IMR-90 (cell line): ENCODE measurements around the gene CENATAC. TPM values are rescaled to one million over a fixed set of nuclear protein-coding genes. Genes with fewer than 3 reads are reported as not detected.

Experiments used
- ATAC-seq: fragments of 200-7000 bp; cut with Tn5 transposase; 2 replicates; pipeline ENCODE4 v1.9.1; 2020; ENCODE audit warnings: low read depth, mild to moderate bottlenecking, moderate library complexity
- BruUV-seq: library from RNA; stranded (reverse); fragments of 400-500 nt; replicated peaks from 2 replicates; lab custom pipeline; 2021; lab: Mats Ljungman, UMichigan
- CTCF ChIA-PET: fragments of 300-600 bp; formaldehyde crosslinking; extraction: SDS; loops from one replicate; lab custom pipeline; 2021; ENCODE audit warnings: antibody characterized with exemption; lab: Yijun Ruan, JAX
- POLR2A ChIA-PET: fragments of 300-600 bp; sonication (Branson Sonifier 250); formaldehyde crosslinking; loops from one replicate; lab custom pipeline; 2022; ENCODE audit warnings: antibody characterized with exemption; ENCODE audit not compliant: unreplicated experiment; lab: Charles Lee
- DNase-seq: peaks from one replicate; pipeline ENCODE4 v3.0.0; 2013
- H2AFZ ChIP-seq: replicated peaks from 2 replicates; pipeline ENCODE3; 2013; ENCODE audit warnings: low read length, mild to moderate bottlenecking; ENCODE audit not compliant: poor library complexity
- H2AK5ac ChIP-seq: 2 replicates; pipeline ENCODE4 v1.6.1; 2013; ENCODE audit warnings: low read depth, low read length, inconsistent platforms
- H2AK9ac ChIP-seq: replicated peaks from 2 replicates; pipeline ENCODE3; 2013; ENCODE audit warnings: mild to moderate bottlenecking, low read depth, low read length, moderate library complexity; ENCODE audit not compliant: poor library complexity
- H2BK120ac ChIP-seq: 2 replicates; pipeline ENCODE4 v1.6.1; 2013; ENCODE audit warnings: low read depth, low read length, inconsistent platforms
- H2BK15ac ChIP-seq: 3 replicates; pipeline ENCODE4 v1.6.1; 2013; ENCODE audit warnings: low read depth, low read length, inconsistent platforms
- H2BK20ac ChIP-seq: 2 replicates; pipeline ENCODE4 v1.6.1; 2013; ENCODE audit warnings: low read depth, mild to moderate bottlenecking, inconsistent platforms, low read length, moderate library complexity
- H2BK5ac ChIP-seq: 2 replicates; pipeline ENCODE4 v1.6.1; 2013; ENCODE audit warnings: mild to moderate bottlenecking, low read depth, low read length, inconsistent platforms; ENCODE audit not compliant: poor library complexity, severe bottlenecking
- H3K14ac ChIP-seq: replicated peaks from 2 replicates; pipeline ENCODE4 v1.6.1; 2013; ENCODE audit warnings: low read depth, low read length, inconsistent platforms
- H3K18ac ChIP-seq: 2 replicates; pipeline ENCODE4 v1.6.1; 2013; ENCODE audit warnings: low read depth, low read length, control low read depth
- H3K23ac ChIP-seq: 2 replicates; pipeline ENCODE4 v1.6.1; 2013; ENCODE audit warnings: low read depth, low read length, inconsistent platforms
- H3K27ac ChIP-seq: 2 replicates; pipeline ENCODE4 v1.5.1; 2013; ENCODE audit warnings: mild to moderate bottlenecking, control low read depth, low read length; ENCODE audit not compliant: insufficient read depth
- H3K27me3 ChIP-seq: 2 replicates; pipeline ENCODE4 v1.6.1; 2013; ENCODE audit warnings: low read length; ENCODE audit not compliant: control insufficient read depth, insufficient read depth
- H3K36me3 ChIP-seq: 2 replicates; pipeline ENCODE4 v1.6.1; 2013; ENCODE audit warnings: low read length, mixed read lengths; ENCODE audit not compliant: control insufficient read depth, insufficient read depth
- H3K4ac ChIP-seq: 2 replicates; pipeline ENCODE4 v1.6.1; 2013; ENCODE audit warnings: low read depth, low read length, inconsistent platforms
- H3K4me1 ChIP-seq: 2 replicates; pipeline ENCODE4 v1.6.1; 2013; ENCODE audit warnings: low read length, mixed read lengths; ENCODE audit not compliant: control insufficient read depth, insufficient read depth
- H3K4me2 ChIP-seq: 2 replicates; pipeline ENCODE4 v1.6.1; 2013; ENCODE audit warnings: low read depth, mild to moderate bottlenecking, control low read depth, low read length, moderate library complexity
- H3K4me3 ChIP-seq: 2 replicates; pipeline ENCODE4 v1.5.1; 2013; ENCODE audit warnings: low read depth, mild to moderate bottlenecking, control low read depth, low read length, moderate library complexity; ENCODE audit not compliant: insufficient read depth
- H3K56ac ChIP-seq: 2 replicates; pipeline ENCODE4 v1.6.1; 2013; ENCODE audit warnings: low read length, inconsistent platforms; ENCODE audit not compliant: insufficient read depth; ENCODE audit errors: extremely low read depth
- H3K79me1 ChIP-seq, 2 experiments: 2 replicates each; pipeline ENCODE4 v1.6.1; 2013; ENCODE audit warnings: low read length in 2 of 2, inconsistent platforms in 1 of 2, low read depth in 1 of 2
- H3K9ac ChIP-seq: 2 replicates; pipeline ENCODE4 v1.6.1; 2013; ENCODE audit warnings: low read depth, low read length, control low read depth
- H3K9me1 ChIP-seq: 2 replicates; pipeline ENCODE4 v1.6.1; 2013; ENCODE audit warnings: low read length, inconsistent platforms; ENCODE audit not compliant: insufficient read depth
- H3K9me3 ChIP-seq: 2 replicates; pipeline ENCODE4 v1.6.1; 2013; ENCODE audit warnings: low read length; ENCODE audit not compliant: control insufficient read depth, insufficient read depth
- H4K20me1 ChIP-seq: 2 replicates; pipeline ENCODE4 v1.6.1; 2013; ENCODE audit warnings: low read length, inconsistent platforms; ENCODE audit not compliant: insufficient read depth
- H4K5ac ChIP-seq: 2 replicates; pipeline ENCODE4 v1.6.1; 2013; ENCODE audit warnings: mild to moderate bottlenecking, low read depth, low read length, control low read depth
- H4K8ac ChIP-seq, 2 experiments: 2 replicates each; pipeline ENCODE4 v1.6.1; 2013; ENCODE audit warnings: low read depth in 2 of 2, low read length in 2 of 2, control low read depth in 1 of 2, inconsistent platforms in 1 of 2
- H4K91ac ChIP-seq: 2 replicates; pipeline ENCODE4 v1.6.1; 2013; ENCODE audit warnings: low read depth, low read length, inconsistent platforms; ENCODE audit not compliant: insufficient read depth
- MAFK ChIP-seq: IDR thresholded peaks from 2 replicates; pipeline ENCODE4 v1.6.1; 2012; ENCODE audit warnings: low read depth, low read length, improper control_type of control experiment
- MAZ ChIP-seq: IDR thresholded peaks from 2 replicates; pipeline ENCODE4 v1.6.1; 2012; ENCODE audit warnings: low read depth, mild to moderate bottlenecking, low read length, improper control_type of control experiment, moderate library complexity, borderline replicate concordance
- POLR2A ChIP-seq: IDR thresholded peaks from 2 replicates; pipeline ENCODE4 v1.6.1; 2012; ENCODE audit warnings: mild to moderate bottlenecking, low read depth, low read length
- RCOR1 ChIP-seq: IDR thresholded peaks from 2 replicates; pipeline ENCODE4 v1.6.1; 2012; ENCODE audit warnings: mild to moderate bottlenecking, low read length, improper control_type of control experiment; ENCODE audit not compliant: insufficient replicate concordance
- WGBS, 2 experiments: methylation state at CpG; one replicate each; pipeline versions ENCODE4 v1.1.5 to v1.1.7; 2013; ENCODE audit warnings: missing lambda C conversion rate in 2 of 2; ENCODE audit not compliant: insufficient read length in 1 of 2; ENCODE audit errors: extremely low coverage in 2 of 2; 5-methylcytosine and 5-hydroxymethylcytosine counted together
- dilution Hi-C: fragments of 300-500 bp; cut with HindIII; formaldehyde crosslinking; loops from one replicate; pipeline ENCODE4 v1.14.3; 2018; ENCODE audit warnings: low sequenced_read_pairs; ENCODE audit not compliant: unreplicated experiment
- in situ Hi-C: fragments of 300-500 bp; cut with MboI; formaldehyde crosslinking; loops from 3 replicates; pipeline ENCODE4 v1.14.3; 2019; ENCODE audit warnings: low sequenced_read_pairs, inconsistent platforms, mixed read lengths
- intact Hi-C: fragments of 100-400 bp; cut with micrococcal nuclease; formaldehyde crosslinking; loops from 2 replicates; pipeline ENCODE4 v1.10.0; 2022
- polyA plus RNA-seq, 3 experiments: library from polyadenylated mRNA; depleted of rRNA; stranded (reverse); fragments of >200 nt; gene quantifications; 2 replicates each; pipeline ENCODE4 v1.2.3, GENCODE V29; 2012; ENCODE audit warnings: low replicate concordance in 1 of 3
- total RNA-seq: library from RNA; depleted of rRNA; stranded (reverse); fragments of >200 nt; gene quantifications from 2 replicates; pipeline ENCODE4 v1.2.3, GENCODE V29; 2012

CENATAC gene
- total and polyA plus RNA-seq, 2 of the 4 experiments (the other 2 are of a cell fraction): 13.1 to 16.7 TPM

DNA sequence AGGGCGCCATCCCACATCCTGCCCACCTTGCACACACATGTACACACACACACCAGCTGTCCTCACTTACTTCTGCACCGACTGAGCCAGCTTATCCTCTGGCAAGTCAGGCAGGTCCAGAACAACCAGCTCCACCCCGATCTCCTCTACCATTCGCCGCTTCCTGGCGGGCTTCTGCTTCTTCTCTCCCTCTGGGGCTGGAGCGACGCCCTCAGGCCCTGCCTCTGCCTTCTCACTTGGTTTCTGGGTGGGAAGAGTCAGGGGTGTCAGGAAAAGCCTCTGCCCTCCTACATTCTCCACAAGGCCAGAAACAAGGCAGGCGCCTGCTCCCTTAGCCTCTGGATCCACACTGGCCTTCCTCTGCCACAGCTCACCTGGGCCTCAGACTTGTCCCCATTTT is 50.7 kb downstream of the CENATAC start:
- no peaks in the 10 kb centered on the region for H3K9me3 ChIP-seq
- intact Hi-C loops (no loop called here), in situ Hi-C loops (no loop called here), dilution Hi-C loops (no loop called here)
- CTCF ChIA-PET: no interaction called here
- H2BK5ac ChIP-seq: no peak overlapping the region
- H3K4me2 ChIP-seq: no peak overlapping the region
- POLR2A ChIA-PET: no interaction called here
- no peaks in the 10 kb centered on the region for H3K9me1 ChIP-seq
- H3K9ac ChIP-seq: no peak overlapping the region
- no peak overlapping the region for H3K23ac ChIP-seq
- H3K79me1 ChIP-seq: peaks cover 0 to 14% of the 10 kb centered on the region in 2 experiments; a peak in 3 of 4 replicates
- H2BK20ac ChIP-seq: no peak overlapping the region
- H4K5ac ChIP-seq: no peak overlapping the region
- H4K91ac ChIP-seq: no peak overlapping the region
- no peaks in the 10 kb centered on the region for H3K4me1 ChIP-seq
- H2AFZ ChIP-seq: no peak overlapping the region
- H3K18ac ChIP-seq: no peak overlapping the region
- H4K8ac ChIP-seq: no peak overlapping the region
- no peak overlapping the region for H2BK15ac ChIP-seq
- ATAC-seq: no peak
- no peaks in the 10 kb centered on the region for H3K27me3 ChIP-seq
- no peak overlapping the region for H3K27ac ChIP-seq
- no CpG with 5 or more reads among the region's 9 CpGs for WGBS, 2 experiments
- H3K14ac ChIP-seq: no peak overlapping the region
- TF ChIP-seq MAZ (no peak), POLR2A (no peak), RCOR1 (no peak), MAFK (no peak)
- DNase-seq: no peak
- no peak overlapping the region for H2BK120ac ChIP-seq
- no peak overlapping the region for H3K4ac ChIP-seq
- H3K4me3 ChIP-seq: no peak overlapping the region
- no peaks in the 10 kb centered on the region; the same call in 1 of the 2 replicates for H4K20me1 ChIP-seq
- no peak overlapping the region for H3K56ac ChIP-seq
- H3K36me3 ChIP-seq: peaks cover 74% of the 10 kb centered on the region
- H2AK5ac ChIP-seq: no peak overlapping the region
- no TSS peak for BruUV-seq
- H2AK9ac ChIP-seq: no peak overlapping the region
